ENCODE results near the gene ANTKMT.
"Not testable (repeated sequence)": the region's sequence is repeated elsewhere in the genome, so short reads cannot be mapped to it uniquely, and the experiment has no call there.

Gene ANTKMT

GRCh38 chr16:747978-748746 is 27.2 kb downstream of the ANTKMT start:
- H3K27ac ChIP-seq: no peak overlapping the region
- no peak for TF ChIP-seq CTCF (conservative IDR thresholded peaks at IDR 0.05)

GRCh38 chr16:749010-749409 is 28.1 kb downstream of the ANTKMT start:
- TF ChIP-seq CTCF (conservative IDR thresholded peaks at IDR 0.05): no peak

GRCh38 chr16:750485-750884 is 29.5 kb downstream of the ANTKMT start:
- no peak for TF ChIP-seq CTCF (conservative IDR thresholded peaks at IDR 0.05)
- H3K27ac ChIP-seq: no peak overlapping the region

More at GRCh38 chr16:749010-749409, 28.1 kb downstream of the ANTKMT start:
- no peak overlapping the region for H3K27ac ChIP-seq

GRCh38 chr16:751152-752006 is 30.4 kb downstream of the ANTKMT start:
- TF ChIP-seq CTCF (conservative IDR thresholded peaks at IDR 0.05): no peak
- peak overlapping the region; percentile 48 for H3K27ac ChIP-seq

- H3K27ac ChIP-seq: peak overlapping the region; percentile 48
- TF ChIP-seq CTCF (conservative IDR thresholded peaks at IDR 0.05): no peak
These were observed 31.0 kb downstream of the ANTKMT start for GRCh38 chr16:752007-752312.

GRCh38 chr16:754121-754607 is 33.2 kb downstream of the ANTKMT start:
- H3K27ac ChIP-seq: not testable (repeated sequence)

- TF ChIP-seq CTCF (conservative IDR thresholded peaks at IDR 0.05): no peak
- H3K27ac ChIP-seq: no peak overlapping the region
These were observed 33.7 kb downstream of the ANTKMT start for GRCh38 chr16:754656-755055.
